IMR-90 (cell line): ENCODE measurements around the gene CINP. TPM values are rescaled to one million over a fixed set of nuclear protein-coding genes. Genes with fewer than 3 reads are reported as not detected.

Source experiments
- ATAC-seq: fragments of 200-7000 bp; cut with Tn5 transposase; 2 replicates; pipeline ENCODE4 v1.9.1; 2020; ENCODE audit warnings: low read depth, mild to moderate bottlenecking, moderate library complexity
- BruUV-seq: library from RNA; stranded (reverse); fragments of 400-500 nt; replicated peaks from 2 replicates; lab custom pipeline; 2021; lab: Mats Ljungman, UMichigan
- CTCF ChIA-PET: fragments of 300-600 bp; formaldehyde crosslinking; extraction: SDS; loops from one replicate; lab custom pipeline; 2021; ENCODE audit warnings: antibody characterized with exemption; lab: Yijun Ruan, JAX
- POLR2A ChIA-PET: fragments of 300-600 bp; sonication (Branson Sonifier 250); formaldehyde crosslinking; loops from one replicate; lab custom pipeline; 2022; ENCODE audit warnings: antibody characterized with exemption; ENCODE audit not compliant: unreplicated experiment; lab: Charles Lee
- DNase-seq: peaks from one replicate; pipeline ENCODE4 v3.0.0; 2013
- H2AFZ ChIP-seq: replicated peaks from 2 replicates; pipeline ENCODE3; 2013; ENCODE audit warnings: low read length, mild to moderate bottlenecking; ENCODE audit not compliant: poor library complexity
- H2AK5ac ChIP-seq: 2 replicates; pipeline ENCODE4 v1.6.1; 2013; ENCODE audit warnings: low read depth, low read length, inconsistent platforms
- H2AK9ac ChIP-seq: replicated peaks from 2 replicates; pipeline ENCODE3; 2013; ENCODE audit warnings: mild to moderate bottlenecking, low read depth, low read length, moderate library complexity; ENCODE audit not compliant: poor library complexity
- H2BK120ac ChIP-seq: 2 replicates; pipeline ENCODE4 v1.6.1; 2013; ENCODE audit warnings: low read depth, low read length, inconsistent platforms
- H2BK15ac ChIP-seq: 3 replicates; pipeline ENCODE4 v1.6.1; 2013; ENCODE audit warnings: low read depth, low read length, inconsistent platforms
- H2BK20ac ChIP-seq: 2 replicates; pipeline ENCODE4 v1.6.1; 2013; ENCODE audit warnings: low read depth, mild to moderate bottlenecking, inconsistent platforms, low read length, moderate library complexity
- H2BK5ac ChIP-seq: 2 replicates; pipeline ENCODE4 v1.6.1; 2013; ENCODE audit warnings: mild to moderate bottlenecking, low read depth, low read length, inconsistent platforms; ENCODE audit not compliant: poor library complexity, severe bottlenecking
- H3K14ac ChIP-seq: replicated peaks from 2 replicates; pipeline ENCODE4 v1.6.1; 2013; ENCODE audit warnings: low read depth, low read length, inconsistent platforms
- H3K18ac ChIP-seq: 2 replicates; pipeline ENCODE4 v1.6.1; 2013; ENCODE audit warnings: low read depth, low read length, control low read depth
- H3K23ac ChIP-seq: 2 replicates; pipeline ENCODE4 v1.6.1; 2013; ENCODE audit warnings: low read depth, low read length, inconsistent platforms
- H3K27ac ChIP-seq: 2 replicates; pipeline ENCODE4 v1.5.1; 2013; ENCODE audit warnings: mild to moderate bottlenecking, control low read depth, low read length; ENCODE audit not compliant: insufficient read depth
- H3K27me3 ChIP-seq: 2 replicates; pipeline ENCODE4 v1.6.1; 2013; ENCODE audit warnings: low read length; ENCODE audit not compliant: control insufficient read depth, insufficient read depth
- H3K36me3 ChIP-seq: 2 replicates; pipeline ENCODE4 v1.6.1; 2013; ENCODE audit warnings: low read length, mixed read lengths; ENCODE audit not compliant: control insufficient read depth, insufficient read depth
- H3K4ac ChIP-seq: 2 replicates; pipeline ENCODE4 v1.6.1; 2013; ENCODE audit warnings: low read depth, low read length, inconsistent platforms
- H3K4me1 ChIP-seq: 2 replicates; pipeline ENCODE4 v1.6.1; 2013; ENCODE audit warnings: low read length, mixed read lengths; ENCODE audit not compliant: control insufficient read depth, insufficient read depth
- H3K4me2 ChIP-seq: 2 replicates; pipeline ENCODE4 v1.6.1; 2013; ENCODE audit warnings: low read depth, mild to moderate bottlenecking, control low read depth, low read length, moderate library complexity
- H3K4me3 ChIP-seq: 2 replicates; pipeline ENCODE4 v1.5.1; 2013; ENCODE audit warnings: low read depth, mild to moderate bottlenecking, control low read depth, low read length, moderate library complexity; ENCODE audit not compliant: insufficient read depth
- H3K56ac ChIP-seq: 2 replicates; pipeline ENCODE4 v1.6.1; 2013; ENCODE audit warnings: low read length, inconsistent platforms; ENCODE audit not compliant: insufficient read depth; ENCODE audit errors: extremely low read depth
- H3K79me1 ChIP-seq, 2 experiments: 2 replicates each; pipeline ENCODE4 v1.6.1; 2013; ENCODE audit warnings: low read length in 2 of 2, inconsistent platforms in 1 of 2, low read depth in 1 of 2
- H3K9ac ChIP-seq: 2 replicates; pipeline ENCODE4 v1.6.1; 2013; ENCODE audit warnings: low read depth, low read length, control low read depth
- H3K9me1 ChIP-seq: 2 replicates; pipeline ENCODE4 v1.6.1; 2013; ENCODE audit warnings: low read length, inconsistent platforms; ENCODE audit not compliant: insufficient read depth
- H3K9me3 ChIP-seq: 2 replicates; pipeline ENCODE4 v1.6.1; 2013; ENCODE audit warnings: low read length; ENCODE audit not compliant: control insufficient read depth, insufficient read depth
- H4K20me1 ChIP-seq: 2 replicates; pipeline ENCODE4 v1.6.1; 2013; ENCODE audit warnings: low read length, inconsistent platforms; ENCODE audit not compliant: insufficient read depth
- H4K5ac ChIP-seq: 2 replicates; pipeline ENCODE4 v1.6.1; 2013; ENCODE audit warnings: mild to moderate bottlenecking, low read depth, low read length, control low read depth
- H4K8ac ChIP-seq, 2 experiments: 2 replicates each; pipeline ENCODE4 v1.6.1; 2013; ENCODE audit warnings: low read depth in 2 of 2, low read length in 2 of 2, control low read depth in 1 of 2, inconsistent platforms in 1 of 2
- H4K91ac ChIP-seq: 2 replicates; pipeline ENCODE4 v1.6.1; 2013; ENCODE audit warnings: low read depth, low read length, inconsistent platforms; ENCODE audit not compliant: insufficient read depth
- BHLHE40 ChIP-seq: fragments of 150-350 bp; IDR thresholded peaks from 2 replicates; pipeline ENCODE4 v1.6.1; 2016; ENCODE audit warnings: mild to moderate bottlenecking, low read depth, low read length
- CEBPB ChIP-seq: IDR thresholded peaks from 2 replicates; pipeline ENCODE4 v1.6.1; 2012; ENCODE audit warnings: low read depth, low read length, improper control_type of control experiment
- CHD1 ChIP-seq: IDR thresholded peaks from 2 replicates; pipeline ENCODE4 v1.6.1; 2012; ENCODE audit warnings: low read depth, low read length, improper control_type of control experiment
- CTCF ChIP-seq: conservative IDR thresholded peaks from 2 replicates; pipeline ENCODE4 v1.5.1; 2012; ENCODE audit warnings: mild to moderate bottlenecking, low read depth, low read length, improper control_type of control experiment
- ELK1 ChIP-seq: fragments of 150-350 bp; IDR thresholded peaks from 2 replicates; pipeline ENCODE4 v1.6.1; 2016; ENCODE audit warnings: low read depth, mild to moderate bottlenecking, low read length, moderate library complexity, borderline replicate concordance
- MXI1 ChIP-seq: IDR thresholded peaks from 2 replicates; pipeline ENCODE4 v1.6.1; 2012; ENCODE audit warnings: low read depth, mild to moderate bottlenecking, low read length, moderate library complexity, borderline replicate concordance
- NFE2L2 ChIP-seq: fragments of 150-350 bp; IDR thresholded peaks from 2 replicates; pipeline ENCODE4 v1.6.1; 2016; ENCODE audit warnings: low read depth, mild to moderate bottlenecking, low read length
- POLR2A ChIP-seq: IDR thresholded peaks from 2 replicates; pipeline ENCODE4 v1.6.1; 2012; ENCODE audit warnings: mild to moderate bottlenecking, low read depth, low read length
- RAD21 ChIP-seq: IDR thresholded peaks from 2 replicates; pipeline ENCODE4 v1.6.1; 2012; ENCODE audit warnings: low read length, improper control_type of control experiment
- RFX5 ChIP-seq: IDR thresholded peaks from 2 replicates; pipeline ENCODE4 v1.8.0; 2012; ENCODE audit warnings: low read depth, mild to moderate bottlenecking, low read length, moderate library complexity
- SMC3 ChIP-seq: fragments of 150-350 bp; IDR thresholded peaks from 2 replicates; pipeline ENCODE4 v1.6.1; 2016; ENCODE audit warnings: low read depth, mild to moderate bottlenecking, antibody characterized with exemption, low read length, moderate library complexity
- USF2 ChIP-seq: fragments of 150-350 bp; IDR thresholded peaks from 2 replicates; pipeline ENCODE4 v1.6.1; 2017; ENCODE audit warnings: mild to moderate bottlenecking, antibody characterized with exemption, low read length, low read depth
- WGBS, 2 experiments: methylation state at CpG; one replicate each; pipeline versions ENCODE4 v1.1.5 to v1.1.7; 2013; ENCODE audit warnings: missing lambda C conversion rate in 2 of 2; ENCODE audit not compliant: insufficient read length in 1 of 2; ENCODE audit errors: extremely low coverage in 2 of 2; 5-methylcytosine and 5-hydroxymethylcytosine counted together
- dilution Hi-C: fragments of 300-500 bp; cut with HindIII; formaldehyde crosslinking; loops from one replicate; pipeline ENCODE4 v1.14.3; 2018; ENCODE audit warnings: low sequenced_read_pairs; ENCODE audit not compliant: unreplicated experiment
- in situ Hi-C: fragments of 300-500 bp; cut with MboI; formaldehyde crosslinking; loops from 3 replicates; pipeline ENCODE4 v1.14.3; 2019; ENCODE audit warnings: low sequenced_read_pairs, inconsistent platforms, mixed read lengths
- intact Hi-C: fragments of 100-400 bp; cut with micrococcal nuclease; formaldehyde crosslinking; loops from 2 replicates; pipeline ENCODE4 v1.10.0; 2022
- polyA plus RNA-seq, 3 experiments: library from polyadenylated mRNA; depleted of rRNA; stranded (reverse); fragments of >200 nt; gene quantifications; 2 replicates each; pipeline ENCODE4 v1.2.3, GENCODE V29; 2012; ENCODE audit warnings: low replicate concordance in 1 of 3
- total RNA-seq: library from RNA; depleted of rRNA; stranded (reverse); fragments of >200 nt; gene quantifications from 2 replicates; pipeline ENCODE4 v1.2.3, GENCODE V29; 2012

Gene CINP
- total and polyA plus RNA-seq, 2 of the 4 experiments (the other 2 are of a cell fraction) = 41.9 to 56.4 TPM

GRCh38 chr14:102325791-102326345, 36.8 kb downstream of the CINP start:
- Histone ChIP-seq H3K4me2 (no peak overlapping the region), H2BK20ac (no peak overlapping the region), H3K4me1 (peaks cover 2% of the 10 kb centered on the region; the same call in 1 of the 2 replicates), H4K20me1 (no peaks in the 10 kb centered on the region), H3K9me3 (no peaks in the 10 kb centered on the region), H3K79me1 (peaks cover 4 to 24% of the 10 kb centered on the region in 2 experiments), H3K27ac (no peak overlapping the region), H4K8ac (no peak overlapping the region), H3K4me3 (no peak overlapping the region), H4K5ac (no peak overlapping the region), H2AK5ac (no peak overlapping the region), H3K4ac (no peak overlapping the region), H2BK15ac (no peak overlapping the region), H4K91ac (no peak overlapping the region), H2BK5ac (no peak overlapping the region), H3K9me1 (no peaks in the 10 kb centered on the region; the same call in 1 of the 2 replicates), H3K23ac (no peak overlapping the region), H3K18ac (no peak overlapping the region), H3K9ac (no peak overlapping the region), H3K27me3 (no peaks in the 10 kb centered on the region), H3K14ac (no peak overlapping the region), H3K56ac (no peak overlapping the region), H3K36me3 (peaks cover 5% of the 10 kb centered on the region; the same call in 1 of the 2 replicates), H2BK120ac (no peak overlapping the region), H2AK9ac (no peak overlapping the region), H2AFZ (no peak overlapping the region)
- ATAC-seq (no peak), DNase-seq (no peak)
- intact Hi-C loops = no loop called here
- TF ChIP-seq RAD21 (no peak), CHD1 (no peak), RFX5 (no peak), MXI1 (no peak), SMC3 (no peak), USF2 (no peak), NFE2L2 (no peak), BHLHE40 (no peak), CTCF (no peak), ELK1 (no peak), POLR2A (no peak), CEBPB (no peak)
- BruUV-seq = no TSS peak
- ChIA-PET POLR2A (no interaction called here), CTCF (interaction anchor here (1.3 kb wide), 1 partner anchor 12 kb away, joined by 3 read pairs; no protein-coding TSS in a partner anchor)
- dilution Hi-C loops = no loop called here
- in situ Hi-C loops = no loop called here
- 82% methylated on average over 4 of the region's 9 CpGs; no CpG with 5 or more reads in 1 of the 2 experiments for WGBS, 2 experiments
